Endodermal cell (in vitro differentiated cells): ENCODE measurements around the gene TFPT. TPM values are rescaled to one million over a fixed set of nuclear protein-coding genes. Genes with fewer than 3 reads are reported as not detected.

Experiments
- DNase-seq: peaks from one replicate; pipeline ENCODE4 v3.0.0-alpha.2; 2017
- H3K27ac ChIP-seq: 2 replicates; pipeline ENCODE4 v1.5.1; 2013; ENCODE audit warnings: mild to moderate bottlenecking, low read depth, low read length, moderate library complexity
- H3K27me3 ChIP-seq: 2 replicates; pipeline ENCODE4 v1.6.1; 2013; ENCODE audit warnings: mild to moderate bottlenecking, low read length, moderate library complexity; ENCODE audit not compliant: insufficient read depth, control insufficient read depth, poor library complexity, severe bottlenecking
- H3K36me3 ChIP-seq: 2 replicates; pipeline ENCODE4 v1.7.0; 2013; ENCODE audit warnings: mild to moderate bottlenecking, low read length, moderate library complexity; ENCODE audit not compliant: control insufficient read depth, insufficient read depth
- H3K4me1 ChIP-seq: one replicate; pipeline ENCODE4 v1.7.0; 2013; ENCODE audit warnings: low read length; ENCODE audit not compliant: control insufficient read depth, insufficient read depth
- H3K4me3 ChIP-seq: 2 replicates; pipeline ENCODE4 v1.5.1; 2013; ENCODE audit warnings: mild to moderate bottlenecking, low read length, moderate library complexity
- H3K9ac ChIP-seq: 2 replicates; pipeline ENCODE4 v1.6.1; 2013; ENCODE audit warnings: mild to moderate bottlenecking, low read length, moderate library complexity; ENCODE audit not compliant: poor library complexity, severe bottlenecking; ENCODE audit errors: extremely low read depth
- H3K9me3 ChIP-seq: 2 replicates; pipeline ENCODE4 v1.6.1; 2013; ENCODE audit warnings: mild to moderate bottlenecking, low read length, moderate library complexity; ENCODE audit not compliant: control insufficient read depth
- H3K27ac Mint-ChIP-seq: 2 replicates; pipeline ENCODE4 v1.8.0; 2020; ENCODE audit warnings: mixed read lengths
- H3K27me3 Mint-ChIP-seq: 2 replicates; pipeline ENCODE4 v1.8.0; 2021; ENCODE audit warnings: mild to moderate bottlenecking, mixed read lengths; ENCODE audit not compliant: insufficient read depth
- H3K36me3 Mint-ChIP-seq: 2 replicates; pipeline ENCODE4 v1.8.0; 2020; ENCODE audit warnings: low read depth, mixed read lengths
- H3K4me1 Mint-ChIP-seq: 2 replicates; pipeline ENCODE4 v1.8.0; 2020; ENCODE audit warnings: mixed read lengths
- H3K4me3 Mint-ChIP-seq: 2 replicates; pipeline ENCODE4 v1.8.0; 2020; ENCODE audit warnings: mild to moderate bottlenecking, moderate library complexity, mixed read lengths
- H3K9me3 Mint-ChIP-seq: 2 replicates; pipeline ENCODE4 v1.8.0; 2020; ENCODE audit warnings: mild to moderate bottlenecking, mixed read lengths
- WGBS, 2 experiments: methylation state at CpG; one replicate each; pipeline versions ENCODE4 v1.1.5 to v1.1.7; 2013; ENCODE audit warnings: missing lambda C conversion rate in 2 of 2, mixed read lengths in 1 of 2; ENCODE audit not compliant: insufficient coverage in 1 of 2, insufficient read length in 1 of 2; 5-methylcytosine and 5-hydroxymethylcytosine counted together
- total RNA-seq, 2 donors: library from RNA; stranded (reverse); fragmentation: NEBNext Ultra II Directional in 1 of 2; extraction: Animal tissue kit (Norgen Biotek cat#: 25700) in 1 of 2; gene quantifications; 2 replicates in 1 of 2; 3 replicates in 1 of 2; pipeline ENCODE4 v1.2.1, GENCODE V29; 2021
- TF ChIP-seq, protein P1 (sequence below): fragments of 200-600 bp; sonication (generic); conservative IDR thresholded peaks from 2 replicates; pipeline ENCODE4 v1.5.0; 2021; ENCODE audit warnings: antibody characterized with exemption, mild to moderate bottlenecking

Gene TFPT
- total RNA-seq, 2 donors from 2014 or later = 19.5 to 21.6 TPM

DNA sequence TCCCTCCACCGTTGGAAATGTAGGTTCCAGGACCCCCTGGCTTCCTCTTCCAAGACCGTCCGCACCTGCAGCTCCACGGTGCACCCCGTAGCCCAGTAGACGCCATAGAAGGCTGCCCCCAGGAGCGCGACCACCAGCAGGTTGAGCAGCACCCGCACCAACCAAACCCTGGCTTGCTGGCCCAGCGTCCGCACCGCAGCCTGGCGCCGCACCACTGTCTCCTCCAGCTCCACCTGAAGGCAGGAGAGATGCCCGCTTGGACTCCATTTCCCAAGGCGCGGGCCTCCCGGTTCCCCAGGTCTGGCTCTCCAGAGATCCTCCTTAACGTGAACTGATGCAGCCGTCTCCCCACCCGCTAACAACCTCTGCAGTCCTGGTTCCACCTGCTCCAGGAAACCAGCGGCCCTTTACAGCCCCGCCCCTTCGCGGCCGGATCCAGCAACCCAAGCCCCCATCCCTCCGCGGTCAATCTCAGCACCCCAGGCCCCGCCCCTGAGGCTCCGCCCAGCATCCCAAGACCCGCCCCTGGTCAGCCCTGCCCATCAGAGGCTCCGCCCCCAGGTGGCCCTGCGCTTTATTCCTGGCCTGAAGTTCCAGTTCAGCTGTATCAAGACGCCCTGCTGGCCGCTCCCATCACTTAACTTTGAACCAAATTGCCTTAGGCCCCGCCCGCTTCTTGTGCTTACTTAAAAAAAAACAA, 49.1 kb upstream of the TFPT start:
- Histone ChIP-seq H3K27me3 (no peaks in the 10 kb centered on the region), H3K9ac (no peak overlapping the region), H3K36me3 (no peaks in the 10 kb centered on the region), H3K4me3 (no peak overlapping the region), H3K9me3 (no peaks in the 10 kb centered on the region), H3K4me1 (no peaks in the 10 kb centered on the region), H3K27ac (no peak overlapping the region)
- peaks cover 2% of the 10 kb centered on the region for H3K36me3 Mint-ChIP-seq
- 50 to 58% methylated on average over 28 to 37 of the region's 37 CpGs for WGBS, 2 experiments
- peaks cover 3% of the 10 kb centered on the region for H3K9me3 Mint-ChIP-seq
- peaks cover 7% of the 10 kb centered on the region for H3K4me1 Mint-ChIP-seq
- peaks cover 28% of the 10 kb centered on the region for H3K27me3 Mint-ChIP-seq
- DNase-seq = peak; percentile 99
- H3K27ac Mint-ChIP-seq = no peak overlapping the region
- TF ChIP-seq, protein P1, sequence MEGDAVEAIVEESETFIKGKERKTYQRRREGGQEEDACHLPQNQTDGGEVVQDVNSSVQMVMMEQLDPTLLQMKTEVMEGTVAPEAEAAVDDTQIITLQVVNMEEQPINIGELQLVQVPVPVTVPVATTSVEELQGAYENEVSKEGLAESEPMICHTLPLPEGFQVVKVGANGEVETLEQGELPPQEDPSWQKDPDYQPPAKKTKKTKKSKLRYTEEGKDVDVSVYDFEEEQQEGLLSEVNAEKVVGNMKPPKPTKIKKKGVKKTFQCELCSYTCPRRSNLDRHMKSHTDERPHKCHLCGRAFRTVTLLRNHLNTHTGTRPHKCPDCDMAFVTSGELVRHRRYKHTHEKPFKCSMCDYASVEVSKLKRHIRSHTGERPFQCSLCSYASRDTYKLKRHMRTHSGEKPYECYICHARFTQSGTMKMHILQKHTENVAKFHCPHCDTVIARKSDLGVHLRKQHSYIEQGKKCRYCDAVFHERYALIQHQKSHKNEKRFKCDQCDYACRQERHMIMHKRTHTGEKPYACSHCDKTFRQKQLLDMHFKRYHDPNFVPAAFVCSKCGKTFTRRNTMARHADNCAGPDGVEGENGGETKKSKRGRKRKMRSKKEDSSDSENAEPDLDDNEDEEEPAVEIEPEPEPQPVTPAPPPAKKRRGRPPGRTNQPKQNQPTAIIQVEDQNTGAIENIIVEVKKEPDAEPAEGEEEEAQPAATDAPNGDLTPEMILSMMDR = no peak
- H3K4me3 Mint-ChIP-seq = peak overlapping the region; percentile 56

DNA sequence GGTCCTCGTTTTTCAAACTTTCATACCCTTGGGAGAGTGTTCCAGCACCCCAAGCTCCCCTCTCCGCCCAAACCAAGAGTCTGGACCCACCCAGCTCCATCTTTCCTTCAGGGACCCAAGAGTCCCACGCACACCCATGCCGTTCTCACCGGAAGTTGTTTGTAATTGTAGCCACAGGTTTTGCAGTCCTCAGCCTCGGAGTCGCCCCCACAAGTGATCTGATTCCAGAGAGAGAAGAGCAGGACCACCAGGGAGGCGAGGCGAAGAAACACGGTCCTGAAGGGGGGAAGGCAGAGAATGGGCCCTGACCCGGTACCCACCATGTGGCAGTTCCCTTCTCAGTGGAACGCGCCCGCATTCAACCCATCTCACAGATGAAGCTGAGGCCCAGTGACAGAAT, 47.4 kb upstream of the TFPT start:
- H3K9me3 Mint-ChIP-seq = peaks cover 3% of the 10 kb centered on the region
- H3K27me3 Mint-ChIP-seq = peaks cover 28% of the 10 kb centered on the region
- H3K4me1 ChIP-seq = no peaks in the 10 kb centered on the region
- no peak overlapping the region for H3K27ac ChIP-seq
- no peak overlapping the region for H3K4me3 ChIP-seq
- H3K27ac Mint-ChIP-seq = no peak overlapping the region
- H3K36me3 ChIP-seq = no peaks in the 10 kb centered on the region
- WGBS, 2 experiments = 91 to 96% methylated on average over 4 to 14 of the region's 14 CpGs
- TF ChIP-seq, protein P1 = no peak
- no peaks in the 10 kb centered on the region for H3K9me3 ChIP-seq
- H3K9ac ChIP-seq = no peak overlapping the region
- peaks cover 5% of the 10 kb centered on the region for H3K36me3 Mint-ChIP-seq
- peaks cover 7% of the 10 kb centered on the region for H3K4me1 Mint-ChIP-seq
- no peak for DNase-seq
- H3K4me3 Mint-ChIP-seq = peak overlapping the region; percentile 91
- H3K27me3 ChIP-seq = no peaks in the 10 kb centered on the region

DNA sequence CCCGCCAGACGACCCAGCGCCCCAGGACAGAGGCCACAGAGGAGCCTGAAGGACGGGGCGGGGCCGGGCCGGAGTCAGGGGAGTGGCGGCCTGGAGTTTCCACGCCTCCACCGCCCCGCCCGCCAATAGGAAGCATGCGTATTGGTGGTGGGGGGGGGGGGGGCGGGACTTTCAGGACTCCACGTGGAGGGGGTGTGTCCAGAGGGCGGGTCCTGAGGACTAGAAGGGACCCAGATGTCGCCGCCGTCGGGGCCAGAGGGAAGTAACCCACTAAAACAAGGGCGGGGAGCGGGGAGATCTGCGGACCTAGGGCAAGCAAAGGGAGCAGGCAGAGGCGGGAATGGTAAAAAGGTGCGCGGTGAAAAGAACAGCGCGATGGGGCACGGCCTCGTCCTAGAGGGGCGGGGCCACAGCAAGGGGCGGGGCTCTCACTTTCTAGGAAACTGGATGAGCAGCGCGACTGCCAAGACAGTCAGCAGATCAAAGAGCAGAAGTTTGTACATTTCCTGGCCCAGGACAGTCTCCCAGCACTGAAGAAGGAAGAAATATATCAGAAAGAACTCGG, 46.9 kb upstream of the TFPT start:
- Mint-ChIP-seq H3K9me3 (peaks cover 3% of the 10 kb centered on the region), H3K4me3 (peak overlapping the region; percentile 91), H3K27ac (peak overlapping the region; percentile 69), H3K36me3 (peaks cover 9% of the 10 kb centered on the region), H3K27me3 (peaks cover 28% of the 10 kb centered on the region), H3K4me1 (peaks cover 7% of the 10 kb centered on the region)
- H3K36me3 ChIP-seq = no peaks in the 10 kb centered on the region
- peak overlapping the region; percentile 68 for H3K4me3 ChIP-seq
- H3K9me3 ChIP-seq = no peaks in the 10 kb centered on the region
- H3K4me1 ChIP-seq = no peaks in the 10 kb centered on the region
- no peak overlapping the region for H3K27ac ChIP-seq
- WGBS, 2 experiments = 15 to 30% methylated on average over 9 to 32 of the region's 35 CpGs
- TF ChIP-seq, protein P1 = no peak
- H3K27me3 ChIP-seq = no peaks in the 10 kb centered on the region
- H3K9ac ChIP-seq = no peak overlapping the region
- DNase-seq = peak; percentile 96
